Kidney (tissue), 14 donors: Measurements from ENCODE around the gene TAAR1. TPM values are rescaled to one million over a fixed set of nuclear protein-coding genes. Genes with fewer than 3 reads are reported as not detected.

ENCODE experiments used
- DNase-seq, 5 donors: peaks; one replicate each; pipeline ENCODE4 v3.0.0-alpha.2; 2013 to 2020
- FAIRE-seq: peaks from 2 replicates; lab custom pipeline; 2012; peaks lifted over from hg19 to GRCh38; lab: Jason Lieb, UNC
- H3K27ac ChIP-seq, 2 donors: one replicate each; pipeline ENCODE4 v1.7.0; 2013; ENCODE audit warnings: low read depth in 2 of 2, low read length in 2 of 2, inconsistent platforms in 1 of 2
- H3K27me3 ChIP-seq: one replicate; pipeline ENCODE4 v1.7.1; 2013; ENCODE audit warnings: low read length, inconsistent platforms; ENCODE audit not compliant: control insufficient read depth, insufficient read depth
- H3K36me3 ChIP-seq, 3 donors: one replicate each; pipeline versions ENCODE4 v1.7.0 to v1.7.1; 2013; ENCODE audit warnings: low read length in 3 of 3, control low read depth in 1 of 3, inconsistent platforms in 1 of 3; ENCODE audit not compliant: insufficient read depth in 3 of 3, control insufficient read depth in 2 of 3
- H3K4me1 ChIP-seq, 3 donors: one replicate each; pipeline versions ENCODE4 v1.7.0 to v1.7.1; 2013; ENCODE audit warnings: low read length in 3 of 3, inconsistent platforms in 1 of 3, low read depth in 1 of 3; ENCODE audit not compliant: control insufficient read depth in 2 of 3, insufficient read depth in 2 of 3
- H3K4me3 ChIP-seq, 3 donors: one replicate each; pipeline versions ENCODE4 v1.7.0 to v1.8.1; 2013; ENCODE audit warnings: low read length in 3 of 3, control low read depth in 1 of 3, inconsistent platforms in 1 of 3
- H3K9ac ChIP-seq, 3 donors: one replicate each; pipeline versions ENCODE4 v1.7.0 to v1.7.1; 2013; ENCODE audit warnings: low read length in 3 of 3, control low read depth in 1 of 3, inconsistent platforms in 1 of 3
- H3K9me3 ChIP-seq, 3 donors: one replicate each; pipeline versions ENCODE4 v1.7.0 to v1.7.1; 2013; ENCODE audit warnings: low read length in 3 of 3, control low read depth in 1 of 3, inconsistent platforms in 1 of 3; ENCODE audit not compliant: control insufficient read depth in 2 of 3, insufficient read depth in 1 of 3
- CTCF ChIP-seq: IDR thresholded peaks from 3 replicates; pipeline ENCODE4 v1.5.1; 2012; ENCODE audit warnings: mild to moderate bottlenecking, moderate library complexity, borderline replicate concordance; ENCODE audit not compliant: insufficient read depth; ENCODE audit errors: extremely low read depth
- intact Hi-C: fragments of 100-400 bp; cut with DNase I; formaldehyde crosslinking; loops from one replicate; pipeline ENCODE4 v1.11.1; 2022
- polyA plus RNA-seq: library from polyadenylated mRNA; stranded (reverse); fragments of 350-450 nt; fragmentation: Illumina TruSeq; extraction: RNeasy Lipid Tissue Mini Kit (QIAGEN cat#74804); gene quantifications from one replicate; pipeline ENCODE4 v1.2.3, GENCODE V29; 2014; ENCODE audit warnings: low read depth, low replicate concordance; ENCODE audit not compliant: insufficient read depth
- total RNA-seq: library from RNA; stranded (reverse); fragmentation: NEBNext Ultra II Directional; extraction: Animal tissue kit (Norgen Biotek cat#: 25700); gene quantifications from one replicate; pipeline ENCODE4 v1.2.1, GENCODE V29; 2021
- donor health status: control.
- donor health status: control.
- donor health status: control.
- donor health status: control.
- donor health status: control.
- donor health status: DM: yes; HTN: yes; CAD: no.
- donor health status: Normal renal cell carcinoma (clear cell type).

The TAAR1 gene
- total and polyA plus RNA-seq, 2 donors from 2014 or later, result not detected

- Histone ChIP-seq H3K9me3 (no peaks in the 10 kb centered on the region), H3K27ac (no peak overlapping the region), H3K36me3 (no peaks in the 10 kb centered on the region), H3K4me3 (no peak overlapping the region), H3K27me3 (no peaks in the 10 kb centered on the region), H3K9ac (no peak overlapping the region), H3K4me1 (no peaks in the 10 kb centered on the region)
- intact Hi-C loops, result no loop called here
- no peak for DNase-seq
- FAIRE-seq, result no peak
- no peak for TF ChIP-seq CTCF
Measured at GRCh38 chr6:132663661-132664060, 4.7 kb upstream of the TAAR1 start.

- Histone ChIP-seq H3K27ac (no peak overlapping the region), H3K4me1 (no peaks in the 10 kb centered on the region), H3K36me3 (no peaks in the 10 kb centered on the region), H3K9ac (no peak overlapping the region), H3K9me3 (no peaks in the 10 kb centered on the region), H3K27me3 (no peaks in the 10 kb centered on the region), H3K4me3 (no peak overlapping the region)
- DNase-seq, result no peak
- FAIRE-seq, result no peak
- TF ChIP-seq CTCF, result no peak
- intact Hi-C loops, result no loop called here
Measured at GRCh38 chr6:132661906-132662305, 2.9 kb upstream of the TAAR1 start.

GRCh38 chr6:132651062-132651461, 7.9 kb downstream of the TAAR1 start:
- FAIRE-seq (no peak), DNase-seq (no peak)
- no peak for TF ChIP-seq CTCF
- Histone ChIP-seq H3K4me1 (no peaks in the 10 kb centered on the region), H3K9me3 (no peaks in the 10 kb centered on the region), H3K36me3 (no peaks in the 10 kb centered on the region), H3K27me3 (no peaks in the 10 kb centered on the region), H3K9ac (no peak overlapping the region), H3K27ac (no peak overlapping the region), H3K4me3 (no peak overlapping the region)
- intact Hi-C loops, result no loop called here

- H3K36me3 ChIP-seq, result no peaks in the 10 kb centered on the region
- H3K9me3 ChIP-seq, result no peaks in the 10 kb centered on the region
- no peak for TF ChIP-seq CTCF
- H3K27ac ChIP-seq, result no peak overlapping the region
- H3K4me1 ChIP-seq, result no peaks in the 10 kb centered on the region
- no peak for DNase-seq
- FAIRE-seq, result no peak
- H3K9ac ChIP-seq, result no peak overlapping the region
- intact Hi-C loops, result no loop called here
- H3K4me3 ChIP-seq, result no peak overlapping the region
- no peaks in the 10 kb centered on the region for H3K27me3 ChIP-seq
Measured at GRCh38 chr6:132650429-132650828, 8.6 kb downstream of the TAAR1 start.
